SU-DHL-6 (cell line): ENCODE results near the gene CSF2RB.

Experiments
- H2AFZ ChIP-seq: fragments of 200-600 bp; sonication (generic); 2 replicates; pipeline ENCODE4 v1.6.1; 2014; ENCODE audit warnings: low read depth, mild to moderate bottlenecking, moderate library complexity, mixed read lengths, antibody characterized with exemption, low read length; ENCODE audit not compliant: severe bottlenecking
- H3F3A ChIP-seq: fragments of 200-600 bp; shearing (Covaris generic); 2 replicates; pipeline ENCODE4 v1.6.0; 2016; ENCODE audit warnings: antibody characterized with exemption, mild to moderate bottlenecking; ENCODE audit not compliant: insufficient read depth
- H3K27ac ChIP-seq: fragments of 200-600 bp; sonication (generic); 2 replicates; pipeline ENCODE4 v1.5.1; 2016; ENCODE audit warnings: low read depth, mild to moderate bottlenecking, low read length, moderate library complexity, mixed read lengths
- H3K27me3 ChIP-seq: fragments of 200-600 bp; sonication (generic), shearing (Covaris generic); 2 replicates; pipeline ENCODE4 v1.6.0; 2014; ENCODE audit warnings: mild to moderate bottlenecking, low read length
- H3K36me3 ChIP-seq: fragments of 200-600 bp; sonication (generic); 2 replicates; pipeline ENCODE4 v1.6.1; 2014; ENCODE audit warnings: mild to moderate bottlenecking, low read length, mixed read lengths
- H3K4me2 ChIP-seq: fragments of 300-600, 200-600 bp; shearing (Covaris generic), sonication (generic); 2 replicates; pipeline ENCODE4 v1.6.0; 2014; ENCODE audit warnings: low read length, low read depth, mild to moderate bottlenecking; ENCODE audit not compliant: poor library complexity, severe bottlenecking
- H3K4me3 ChIP-seq: fragments of 200-600 bp; sonication (generic); 2 replicates; pipeline ENCODE4 v1.5.1; 2014; ENCODE audit warnings: antibody characterized with exemption, low read length, mild to moderate bottlenecking, mixed read lengths; ENCODE audit not compliant: insufficient read depth, poor library complexity, severe bottlenecking
- H3K79me2 ChIP-seq: fragments of 200-600 bp; sonication (generic); 2 replicates; pipeline ENCODE4 v1.6.1; 2014; ENCODE audit warnings: mild to moderate bottlenecking, low read length, moderate library complexity; ENCODE audit not compliant: insufficient read depth
- H3K9ac ChIP-seq: fragments of 200-600 bp; sonication (generic); 2 replicates; pipeline ENCODE4 v1.7.0; 2014; ENCODE audit warnings: mild to moderate bottlenecking, low read length
- H3K9me2 ChIP-seq: fragments of 200-600 bp; sonication (generic); replicated peaks from 2 replicates; pipeline ENCODE4 v1.6.1; 2014; ENCODE audit warnings: low read length; ENCODE audit not compliant: insufficient read depth
- H3K9me3 ChIP-seq: fragments of 200-600 bp; sonication (generic); 2 replicates; pipeline ENCODE4 v1.6.1; 2014; ENCODE audit warnings: low read length, mixed read lengths; ENCODE audit not compliant: insufficient read depth
- H4K20me1 ChIP-seq: fragments of 200-600 bp; sonication (generic); 2 replicates; pipeline ENCODE4 v1.6.1; 2014; ENCODE audit warnings: low read depth, mild to moderate bottlenecking, antibody characterized with exemption, low read length, moderate library complexity, mixed read lengths
- EZH2phosphoT487 ChIP-seq: fragments of 200-600 bp; sonication (generic), shearing (Covaris generic); conservative IDR thresholded peaks from 2 replicates; pipeline ENCODE4 v1.6.1; 2018; ENCODE audit warnings: mild to moderate bottlenecking, antibody characterized with exemption, low read length, moderate library complexity, mixed read lengths
- TF ChIP-seq, protein P1 (sequence below): fragments of 200-600 bp; sonication (generic); IDR thresholded peaks from one replicate; pipeline ENCODE4 v1.5.1; 2017; ENCODE audit warnings: antibody characterized with exemption, mild to moderate bottlenecking, low read length, moderate library complexity; ENCODE audit not compliant: insufficient read depth, poor library complexity, severe bottlenecking

The CSF2RB gene

DNA sequence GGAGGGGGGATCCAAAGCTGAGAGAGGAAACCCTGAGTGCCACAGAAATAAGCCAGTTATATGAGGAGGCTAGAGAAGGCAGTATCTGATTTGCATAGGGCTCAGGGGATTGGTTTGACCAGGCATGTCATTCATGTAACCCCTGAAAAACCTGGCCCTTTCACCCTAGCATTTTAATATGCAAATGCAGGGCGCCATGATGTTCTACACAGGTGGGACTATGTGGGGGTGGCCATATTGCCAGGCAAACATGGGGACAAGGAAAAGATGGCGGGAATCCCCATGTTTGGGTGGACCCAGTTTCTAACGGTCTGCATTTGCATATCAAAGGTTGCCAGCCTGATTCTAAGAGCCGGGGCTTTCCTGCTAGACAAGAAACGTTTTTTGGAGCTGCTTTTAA, 27.2 kb downstream of the CSF2RB start:
- no peak overlapping the region for H2AFZ ChIP-seq

DNA sequence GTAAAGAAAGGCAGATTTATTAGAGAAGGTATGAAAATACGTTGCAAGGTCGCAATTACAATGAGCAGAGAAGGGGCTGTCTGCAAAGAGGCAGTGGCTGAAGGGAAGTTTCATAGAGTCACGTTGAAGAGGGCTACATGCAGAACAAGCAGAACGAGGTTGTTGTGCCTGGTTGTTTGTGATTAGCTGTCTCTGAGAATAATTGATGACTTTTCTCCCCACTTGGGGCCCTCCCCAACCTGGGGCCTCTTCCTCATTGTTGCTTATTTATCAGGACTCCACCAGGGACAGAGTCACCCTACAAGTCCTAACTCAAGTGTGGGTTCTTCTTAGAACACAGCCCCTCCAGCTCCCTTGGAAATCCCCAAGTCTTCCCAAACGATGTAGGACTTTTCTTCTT, 29.1 kb downstream of the CSF2RB start:
- no peaks in the 10 kb centered on the region for H3K27me3 ChIP-seq
- no peaks in the 10 kb centered on the region for H3K36me3 ChIP-seq
- TF ChIP-seq, protein P1, sequence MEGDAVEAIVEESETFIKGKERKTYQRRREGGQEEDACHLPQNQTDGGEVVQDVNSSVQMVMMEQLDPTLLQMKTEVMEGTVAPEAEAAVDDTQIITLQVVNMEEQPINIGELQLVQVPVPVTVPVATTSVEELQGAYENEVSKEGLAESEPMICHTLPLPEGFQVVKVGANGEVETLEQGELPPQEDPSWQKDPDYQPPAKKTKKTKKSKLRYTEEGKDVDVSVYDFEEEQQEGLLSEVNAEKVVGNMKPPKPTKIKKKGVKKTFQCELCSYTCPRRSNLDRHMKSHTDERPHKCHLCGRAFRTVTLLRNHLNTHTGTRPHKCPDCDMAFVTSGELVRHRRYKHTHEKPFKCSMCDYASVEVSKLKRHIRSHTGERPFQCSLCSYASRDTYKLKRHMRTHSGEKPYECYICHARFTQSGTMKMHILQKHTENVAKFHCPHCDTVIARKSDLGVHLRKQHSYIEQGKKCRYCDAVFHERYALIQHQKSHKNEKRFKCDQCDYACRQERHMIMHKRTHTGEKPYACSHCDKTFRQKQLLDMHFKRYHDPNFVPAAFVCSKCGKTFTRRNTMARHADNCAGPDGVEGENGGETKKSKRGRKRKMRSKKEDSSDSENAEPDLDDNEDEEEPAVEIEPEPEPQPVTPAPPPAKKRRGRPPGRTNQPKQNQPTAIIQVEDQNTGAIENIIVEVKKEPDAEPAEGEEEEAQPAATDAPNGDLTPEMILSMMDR = no peak
- TF ChIP-seq EZH2phosphoT487 = no peak
- no peak overlapping the region for H3K9ac ChIP-seq
- H3K4me2 ChIP-seq = no peak overlapping the region
- H2AFZ ChIP-seq = no peak overlapping the region
- H4K20me1 ChIP-seq = no peaks in the 10 kb centered on the region
- no peak overlapping the region for H3K27ac ChIP-seq
- no peaks in the 10 kb centered on the region for H3K9me3 ChIP-seq
- no peaks in the 10 kb centered on the region for H3F3A ChIP-seq
- H3K9me2 ChIP-seq = no peaks in the 10 kb centered on the region
- H3K79me2 ChIP-seq = no peaks in the 10 kb centered on the region
- no peak overlapping the region for H3K4me3 ChIP-seq

More for the DNA sequence above, 27.2 kb downstream of the CSF2RB start:
- Histone ChIP-seq H3K9me2 (no peaks in the 10 kb centered on the region), H3K4me3 (no peak overlapping the region), H3F3A (no peaks in the 10 kb centered on the region), H3K36me3 (no peaks in the 10 kb centered on the region), H3K27ac (no peak overlapping the region), H3K9me3 (no peaks in the 10 kb centered on the region), H3K79me2 (no peaks in the 10 kb centered on the region), H3K9ac (no peak overlapping the region), H4K20me1 (no peaks in the 10 kb centered on the region), H3K27me3 (no peaks in the 10 kb centered on the region), H3K4me2 (no peak overlapping the region)
- TF ChIP-seq, protein P1 = no peak
- no peak for TF ChIP-seq EZH2phosphoT487

DNA sequence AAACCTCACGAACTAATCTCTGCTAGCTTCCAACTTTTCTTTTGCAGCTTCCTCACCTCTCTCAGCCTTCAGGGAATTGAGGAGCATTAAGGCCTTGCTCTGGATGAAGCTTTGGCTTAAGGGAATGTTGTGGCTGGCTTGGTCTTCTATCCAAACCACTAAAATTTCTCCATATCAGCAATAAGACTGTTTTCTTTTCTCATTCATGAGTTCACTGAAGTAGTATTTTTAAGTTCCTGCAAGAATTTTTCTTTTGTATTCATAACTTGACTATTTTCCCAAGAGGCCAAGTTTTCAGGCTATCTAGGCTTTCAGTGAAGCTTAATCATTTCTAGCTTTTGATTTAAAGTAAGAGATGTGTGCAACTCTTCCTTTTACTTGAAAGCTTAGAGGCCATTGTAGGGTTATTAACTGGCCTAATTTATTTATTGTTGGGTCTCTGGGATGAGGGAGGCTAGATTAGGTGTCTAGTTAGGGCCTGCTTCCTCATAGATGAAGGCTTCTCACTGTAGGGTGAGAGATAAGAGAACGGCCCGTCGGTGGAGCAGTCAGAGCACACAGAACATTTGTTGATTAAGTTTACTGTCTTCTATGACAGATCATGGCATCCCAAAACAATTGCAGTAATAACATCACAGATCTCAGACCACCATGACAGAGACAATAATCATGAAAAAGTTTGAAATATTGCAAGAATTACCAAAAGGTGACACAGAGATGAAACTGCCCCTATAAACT, 33.2 kb downstream of the CSF2RB start:
- Histone ChIP-seq H3K9me3 (no peaks in the 10 kb centered on the region), H3K9ac (no peak overlapping the region), H4K20me1 (no peaks in the 10 kb centered on the region), H3K36me3 (no peaks in the 10 kb centered on the region), H3K9me2 (no peaks in the 10 kb centered on the region), H3K4me2 (no peak overlapping the region), H3F3A (no peaks in the 10 kb centered on the region), H3K27me3 (no peaks in the 10 kb centered on the region), H3K79me2 (no peaks in the 10 kb centered on the region), H3K4me3 (no peak overlapping the region), H3K27ac (no peak overlapping the region), H2AFZ (no peak overlapping the region)
- no peak for TF ChIP-seq EZH2phosphoT487
- TF ChIP-seq, protein P1 = no peak
